ENCODE results near the gene ATP8A2.

GRCh38 chr13:25731037-25731436, 359.3 kb downstream of the ATP8A2 start:
- no peak for TF ChIP-seq POLR2A (IDR thresholded peaks at IDR 0.05; ENCODE audit: low read length)
- TF ChIP-seq GATA1 (IDR thresholded peaks at IDR 0.05; ENCODE audit: low read depth, low read length): no peak
